T-helper 1 cell treated with Interleukin-12 subunit alpha and Interleukin-12 subunit beta and Interleukin-4 antibody, amounts not matched to agents 30 μg/mL and 1 μg/mL, for 36 hours (primary cell): ENCODE data around the gene PDE9A.

ENCODE experiments used
- H3K27ac Mint-ChIP-seq: one replicate; pipeline ENCODE4 v1.8.0; 2021; ENCODE audit warnings: mild to moderate bottlenecking, mixed read lengths
- H3K27me3 Mint-ChIP-seq: one replicate; pipeline ENCODE4 v1.8.0; 2021; ENCODE audit warnings: low read depth, mixed read lengths
- H3K36me3 Mint-ChIP-seq: one replicate; pipeline ENCODE4 v1.8.0; 2021; ENCODE audit warnings: low read depth, mixed read lengths
- H3K4me1 Mint-ChIP-seq: one replicate; pipeline ENCODE4 v1.8.0; 2021; ENCODE audit warnings: low read depth, mixed read lengths
- H3K4me3 Mint-ChIP-seq: one replicate; pipeline ENCODE4 v1.8.0; 2021; ENCODE audit warnings: mild to moderate bottlenecking, moderate library complexity, mixed read lengths
- H3K9me3 Mint-ChIP-seq: one replicate; pipeline ENCODE4 v1.8.0; 2021; ENCODE audit warnings: mixed read lengths

PDE9A gene

DNA sequence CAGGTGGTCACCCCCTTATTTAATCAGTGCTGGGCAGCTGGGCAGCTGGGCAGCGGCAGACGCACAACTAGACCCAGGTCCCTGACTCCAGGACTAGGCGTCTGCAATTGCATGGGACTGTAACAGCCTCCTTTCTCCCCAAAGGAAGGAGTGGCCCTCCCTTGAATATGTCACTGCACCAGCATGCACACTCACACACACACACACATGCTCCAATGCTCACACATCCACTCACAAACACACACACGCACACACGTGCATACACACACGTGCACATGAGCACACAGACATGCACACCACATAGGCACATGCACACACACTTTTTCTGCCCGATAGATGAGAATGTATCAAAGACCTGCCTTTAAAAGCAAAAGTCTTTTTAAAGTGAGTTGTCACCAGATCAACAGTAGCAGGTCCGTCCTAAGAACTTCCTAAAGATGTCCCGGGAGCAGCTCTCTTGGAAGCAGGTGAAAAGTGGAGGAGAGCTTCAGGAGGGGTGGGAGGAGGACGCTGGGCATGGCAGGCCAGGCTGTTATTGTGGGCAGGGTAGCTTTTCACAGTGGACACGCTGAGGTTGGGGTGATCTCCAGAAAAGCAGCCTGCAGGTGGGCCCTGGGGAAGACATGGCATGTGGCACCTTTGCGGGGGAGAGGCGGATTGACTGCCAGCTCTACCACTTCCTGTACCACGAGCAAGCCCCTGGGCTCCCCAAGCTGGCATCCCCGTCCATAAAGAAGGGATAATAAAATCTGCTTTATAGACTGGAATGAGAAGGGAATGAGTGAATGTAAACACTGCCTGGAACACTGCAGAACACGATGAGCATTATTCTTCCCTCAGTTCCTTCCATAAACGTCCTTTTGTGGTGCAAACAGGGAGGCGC lies 1.7 kb downstream of the PDE9A start:
- Mint-ChIP-seq H3K36me3 (no peaks in the 10 kb centered on the region), H3K27ac (no peak overlapping the region), H3K27me3 (peaks cover 45% of the 10 kb centered on the region), H3K9me3 (no peaks in the 10 kb centered on the region), H3K4me3 (peak overlapping the region; percentile 53), H3K4me1 (peaks cover 12% of the 10 kb centered on the region)

DNA sequence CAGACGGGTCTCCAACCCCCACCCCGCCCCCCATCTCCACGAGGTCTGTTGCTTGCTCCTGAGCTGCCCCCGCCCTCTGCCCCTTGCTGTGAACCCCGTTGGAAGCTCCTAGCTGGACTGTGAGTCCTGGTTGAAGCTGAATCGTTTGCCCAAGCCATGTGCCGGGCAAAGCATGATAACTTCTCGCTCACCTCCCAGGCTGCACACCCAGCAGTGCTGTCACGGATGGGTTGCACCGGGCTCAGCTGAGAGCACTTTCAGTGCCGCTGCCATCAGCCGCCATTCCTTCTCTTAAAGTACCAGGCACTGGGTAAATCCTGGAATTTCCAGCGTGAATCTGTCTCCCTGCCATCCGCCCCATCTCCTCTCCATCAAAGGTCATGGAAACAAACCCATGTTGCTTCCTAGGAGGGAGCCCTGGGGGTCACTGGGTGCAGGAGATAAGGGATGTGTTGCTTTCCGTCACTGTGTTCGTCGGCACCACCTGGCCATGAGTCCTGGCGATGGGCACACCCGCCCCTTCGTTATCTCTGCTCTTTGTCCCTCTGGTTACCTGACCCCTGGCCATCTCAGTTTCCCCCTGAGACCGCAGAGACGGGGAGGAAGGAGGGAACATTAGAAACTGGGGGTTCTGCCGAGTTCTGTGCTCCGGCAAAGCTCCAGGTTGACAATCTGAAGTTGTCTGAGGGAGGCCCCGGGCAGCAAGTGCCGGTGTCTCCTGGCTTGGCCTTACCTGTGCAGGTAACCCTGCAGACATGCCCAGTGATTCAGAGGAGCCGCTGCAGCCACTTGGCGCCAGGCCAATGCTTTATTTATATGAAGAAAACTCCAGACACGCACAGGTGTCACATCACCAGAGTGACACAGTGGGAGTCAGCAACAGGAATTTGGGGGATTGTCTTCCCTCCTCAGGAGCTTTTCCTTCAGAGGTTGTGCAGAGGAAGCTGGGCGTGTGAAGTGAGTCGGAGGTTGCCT lies 2.7 kb downstream of the PDE9A start:
- peaks cover 42% of the 10 kb centered on the region for H3K27me3 Mint-ChIP-seq
- H3K4me3 Mint-ChIP-seq: no peak overlapping the region
- H3K27ac Mint-ChIP-seq: no peak overlapping the region

DNA sequence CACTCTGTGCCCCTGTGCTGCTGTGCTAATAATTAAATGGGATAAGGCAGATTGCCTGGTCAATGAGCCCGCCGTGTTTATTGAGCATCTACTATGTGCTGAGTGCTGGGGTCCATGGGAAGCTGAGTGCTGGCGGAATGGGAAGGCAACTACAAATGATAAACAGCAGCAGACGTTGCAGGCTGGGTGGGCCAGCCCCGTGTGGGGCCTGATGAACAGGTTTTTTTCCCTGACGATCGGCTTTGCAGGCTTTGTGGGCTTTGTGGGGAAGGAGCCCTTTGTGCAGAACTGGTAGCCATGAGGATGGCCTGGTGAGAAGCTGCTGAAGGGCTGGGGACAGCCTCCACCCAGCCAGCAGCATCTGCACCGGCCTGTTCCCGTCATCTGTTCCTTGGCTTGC lies 3.5 kb downstream of the PDE9A start:
- H3K4me3 Mint-ChIP-seq: no peak overlapping the region
- H3K9me3 Mint-ChIP-seq: no peaks in the 10 kb centered on the region
- peaks cover 35% of the 10 kb centered on the region for H3K27me3 Mint-ChIP-seq
- H3K27ac Mint-ChIP-seq: no peak overlapping the region
- H3K4me1 Mint-ChIP-seq: peaks cover 12% of the 10 kb centered on the region
- no peaks in the 10 kb centered on the region for H3K36me3 Mint-ChIP-seq

More for the DNA sequence above, 2.7 kb downstream of the PDE9A start:
- Mint-ChIP-seq H3K4me1 (peaks cover 12% of the 10 kb centered on the region), H3K9me3 (no peaks in the 10 kb centered on the region), H3K36me3 (no peaks in the 10 kb centered on the region)

DNA sequence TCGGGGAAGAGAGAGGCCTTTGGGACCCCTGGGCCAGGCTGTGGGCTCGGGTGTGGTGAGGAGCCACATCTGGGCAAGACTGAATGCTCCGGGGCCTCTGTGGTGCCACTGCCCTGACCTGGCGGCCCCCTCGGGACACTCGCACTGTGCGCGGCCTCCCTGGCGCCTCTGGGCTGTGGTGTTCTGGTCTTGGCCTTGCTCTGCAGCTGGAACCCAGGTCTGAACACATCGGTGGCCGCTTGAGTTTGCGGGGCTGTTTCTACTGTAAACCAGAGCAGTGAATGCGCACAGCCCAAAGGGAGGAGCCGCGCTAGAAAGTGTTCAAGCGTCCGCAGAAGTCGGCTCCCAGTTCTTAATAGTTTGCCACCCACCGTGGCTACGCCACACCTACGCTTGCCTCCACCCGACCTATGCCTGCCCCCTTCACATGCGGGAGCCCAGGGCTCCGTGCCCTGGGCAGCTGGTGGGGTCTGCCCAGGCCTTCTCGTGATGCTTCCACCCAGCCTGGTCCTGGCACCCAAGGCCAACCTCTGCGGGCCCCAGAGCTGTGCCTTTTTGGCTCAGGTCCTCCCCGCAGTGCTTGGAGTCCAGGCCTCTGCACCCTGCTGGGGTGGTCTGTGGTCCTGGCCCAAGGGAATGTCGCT lies 4.4 kb downstream of the PDE9A start:
- Mint-ChIP-seq H3K4me3 (no peak overlapping the region), H3K27me3 (peaks cover 26% of the 10 kb centered on the region), H3K36me3 (no peaks in the 10 kb centered on the region), H3K9me3 (no peaks in the 10 kb centered on the region), H3K4me1 (peaks cover 12% of the 10 kb centered on the region), H3K27ac (no peak overlapping the region)

DNA sequence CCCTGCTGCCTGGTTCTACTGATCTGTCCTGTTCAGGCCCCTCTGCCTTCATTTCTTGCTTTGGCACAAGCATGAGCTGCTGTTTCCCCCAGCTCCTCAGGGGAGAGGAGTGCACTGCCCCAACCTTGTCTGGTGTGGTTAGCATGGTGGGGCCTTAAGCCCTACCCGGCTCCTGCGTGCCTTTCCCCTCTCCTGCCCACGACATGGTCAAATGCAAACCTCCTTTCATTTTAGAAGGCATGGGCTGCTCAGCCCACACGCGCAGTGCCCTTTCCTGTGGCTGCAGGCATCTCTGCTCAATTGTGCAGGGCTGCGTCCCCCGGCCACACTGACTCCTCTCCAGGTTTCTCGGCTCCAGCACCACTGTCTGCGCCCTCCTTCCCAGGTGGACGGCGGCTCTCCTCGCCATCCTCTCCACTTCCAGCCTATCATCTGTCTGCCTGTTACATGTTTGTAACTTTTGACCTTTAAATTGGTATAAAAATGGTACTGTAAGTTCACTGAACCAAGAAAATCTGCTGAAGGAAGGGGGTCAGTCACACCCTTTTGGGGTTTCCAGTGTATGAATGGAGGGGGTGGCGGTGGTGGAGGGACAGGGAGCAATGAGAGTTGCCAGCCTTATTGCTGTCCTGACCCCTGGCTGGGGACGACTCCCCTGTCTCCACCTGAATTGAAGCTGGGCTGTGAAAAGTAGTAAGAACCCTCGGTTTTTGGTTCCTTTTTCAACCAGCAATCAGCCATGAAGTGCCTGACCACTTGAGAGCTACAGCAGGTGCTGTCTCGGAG lies 5.1 kb downstream of the PDE9A start:
- Mint-ChIP-seq H3K4me1 (peaks cover 10% of the 10 kb centered on the region), H3K27me3 (peaks cover 22% of the 10 kb centered on the region), H3K9me3 (no peaks in the 10 kb centered on the region), H3K36me3 (no peaks in the 10 kb centered on the region), H3K4me3 (no peak overlapping the region), H3K27ac (no peak overlapping the region)

DNA sequence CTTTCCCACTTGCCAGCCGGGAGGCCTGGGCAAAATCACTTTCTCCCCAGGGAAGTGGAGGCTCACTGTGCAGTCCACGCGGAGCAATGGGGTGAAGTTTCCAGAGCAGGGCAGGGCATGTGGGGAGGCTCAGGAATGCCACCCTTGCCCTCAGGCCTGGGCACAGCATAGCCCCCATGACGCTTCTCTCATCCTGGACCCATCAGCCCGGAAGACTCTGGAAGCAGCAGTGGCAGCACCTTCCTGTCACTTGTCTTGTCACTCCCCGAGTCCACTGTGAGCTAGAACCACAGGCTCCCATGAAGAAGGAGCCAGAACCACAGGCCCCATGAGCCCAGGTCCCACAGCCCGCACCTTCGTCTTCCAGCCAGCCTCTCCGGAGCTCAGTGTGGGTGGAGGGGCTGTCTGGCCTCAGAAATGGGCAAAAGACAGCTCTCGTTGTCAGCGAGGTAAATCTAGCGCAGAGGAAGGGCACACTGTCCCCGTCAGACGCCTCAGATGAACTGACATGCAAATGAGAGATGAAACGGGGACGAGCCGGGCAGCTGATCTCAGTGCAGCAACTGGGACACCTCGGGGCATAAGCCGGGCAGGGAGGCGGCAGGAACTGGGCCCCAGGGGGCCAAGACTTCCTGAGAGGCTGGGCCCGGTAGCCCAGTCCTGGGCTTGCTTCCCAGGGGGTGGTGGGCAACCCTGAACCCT lies 6.1 kb downstream of the PDE9A start:
- H3K9me3 Mint-ChIP-seq: no peaks in the 10 kb centered on the region
- H3K4me1 Mint-ChIP-seq: peaks cover 9% of the 10 kb centered on the region
- H3K4me3 Mint-ChIP-seq: no peak overlapping the region
- peaks cover 20% of the 10 kb centered on the region for H3K27me3 Mint-ChIP-seq
- no peaks in the 10 kb centered on the region for H3K36me3 Mint-ChIP-seq
- H3K27ac Mint-ChIP-seq: no peak overlapping the region

DNA sequence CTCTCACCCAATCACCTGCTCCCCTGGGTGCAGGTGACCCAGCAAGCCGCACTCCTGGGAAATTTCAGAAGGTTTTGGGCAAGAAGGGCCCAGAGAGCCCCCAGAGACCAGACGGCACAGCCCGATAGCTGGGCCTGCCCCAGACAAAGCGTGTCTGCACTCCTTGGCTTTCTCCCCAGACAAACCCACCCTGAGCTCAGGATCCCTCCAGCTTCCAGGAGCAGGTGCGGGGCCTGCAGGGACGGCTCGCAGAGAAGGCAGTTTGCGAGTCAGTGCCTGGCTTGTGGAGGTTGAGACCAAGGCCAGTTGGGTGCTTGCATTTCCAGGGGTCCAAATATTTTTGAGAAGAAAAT lies 6.7 kb downstream of the PDE9A start:
- Mint-ChIP-seq H3K4me1 (peaks cover 8% of the 10 kb centered on the region), H3K27ac (no peak overlapping the region), H3K4me3 (no peak overlapping the region), H3K27me3 (peaks cover 15% of the 10 kb centered on the region), H3K36me3 (peaks cover 2% of the 10 kb centered on the region), H3K9me3 (no peaks in the 10 kb centered on the region)

DNA sequence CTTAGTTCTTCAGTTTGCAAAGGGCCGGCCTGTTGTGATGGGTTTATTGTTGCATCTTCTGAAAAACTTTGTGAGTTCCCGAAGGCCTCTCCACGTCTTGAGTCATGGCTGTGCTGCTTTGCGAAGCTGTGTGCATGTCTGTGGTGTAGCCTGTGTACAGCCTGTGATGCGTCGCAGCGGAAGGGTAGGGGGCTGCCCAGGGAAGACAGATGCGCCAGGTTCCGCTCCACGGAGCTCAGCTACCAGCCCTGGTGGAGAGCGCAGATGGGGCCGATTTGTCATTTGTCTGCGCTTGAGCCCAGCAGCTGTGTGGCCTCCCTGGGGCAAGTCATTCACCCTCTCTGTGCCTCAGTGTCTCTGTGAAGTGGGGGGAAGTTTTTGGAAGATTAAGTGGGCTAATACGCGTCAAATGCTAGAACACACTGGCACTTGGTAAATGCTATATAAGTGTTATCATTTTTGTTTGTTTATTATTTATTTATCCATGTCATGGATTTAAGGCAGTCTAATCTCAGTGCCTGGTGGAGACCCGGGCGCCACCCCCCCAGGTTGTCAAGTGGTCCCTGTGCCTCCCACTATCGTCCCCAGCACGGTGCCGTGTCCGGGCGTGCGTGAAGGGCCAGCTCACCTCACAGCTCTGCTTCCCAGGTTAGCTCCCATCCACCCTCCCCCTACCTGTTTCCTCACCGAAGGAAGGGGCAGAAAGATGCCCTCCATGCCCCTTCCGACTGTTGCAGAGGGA lies 8.4 kb downstream of the PDE9A start:
- peaks cover 7% of the 10 kb centered on the region for H3K4me1 Mint-ChIP-seq
- no peak overlapping the region for H3K27ac Mint-ChIP-seq
- no peak overlapping the region for H3K4me3 Mint-ChIP-seq
- H3K27me3 Mint-ChIP-seq: peaks cover 6% of the 10 kb centered on the region
- no peaks in the 10 kb centered on the region for H3K9me3 Mint-ChIP-seq
- peaks cover 2% of the 10 kb centered on the region for H3K36me3 Mint-ChIP-seq

DNA sequence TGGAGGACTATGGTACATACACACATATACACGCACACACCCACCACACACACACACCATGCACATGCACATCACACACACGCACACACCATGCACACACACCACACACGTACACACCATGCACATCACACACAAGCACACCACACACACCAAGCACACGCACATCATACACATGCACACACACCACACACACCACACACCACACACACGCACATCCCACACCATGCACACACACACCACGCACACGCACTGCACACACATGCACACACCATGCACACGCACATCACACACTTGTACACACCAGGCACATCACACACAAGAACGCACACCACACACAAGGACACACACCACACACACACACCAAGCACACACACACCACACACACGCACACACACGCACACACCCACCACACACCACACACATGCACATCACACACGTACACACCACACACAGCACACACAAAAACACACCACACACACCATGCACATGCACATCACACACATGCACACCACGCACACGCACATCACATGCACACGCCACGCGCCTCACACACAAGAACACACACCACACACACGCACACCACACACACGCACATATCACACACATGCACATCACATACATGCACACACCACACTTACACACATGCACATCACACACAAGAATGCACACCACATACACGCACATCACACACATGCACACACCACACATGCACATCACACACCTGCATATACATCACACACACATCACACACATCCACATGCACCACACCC lies 9.2 kb downstream of the PDE9A start:
- Mint-ChIP-seq H3K27ac (no peak overlapping the region), H3K4me1 (peaks cover 7% of the 10 kb centered on the region), H3K36me3 (peaks cover 2% of the 10 kb centered on the region), H3K9me3 (no peaks in the 10 kb centered on the region), H3K4me3 (no peak overlapping the region), H3K27me3 (peaks cover 6% of the 10 kb centered on the region)

DNA sequence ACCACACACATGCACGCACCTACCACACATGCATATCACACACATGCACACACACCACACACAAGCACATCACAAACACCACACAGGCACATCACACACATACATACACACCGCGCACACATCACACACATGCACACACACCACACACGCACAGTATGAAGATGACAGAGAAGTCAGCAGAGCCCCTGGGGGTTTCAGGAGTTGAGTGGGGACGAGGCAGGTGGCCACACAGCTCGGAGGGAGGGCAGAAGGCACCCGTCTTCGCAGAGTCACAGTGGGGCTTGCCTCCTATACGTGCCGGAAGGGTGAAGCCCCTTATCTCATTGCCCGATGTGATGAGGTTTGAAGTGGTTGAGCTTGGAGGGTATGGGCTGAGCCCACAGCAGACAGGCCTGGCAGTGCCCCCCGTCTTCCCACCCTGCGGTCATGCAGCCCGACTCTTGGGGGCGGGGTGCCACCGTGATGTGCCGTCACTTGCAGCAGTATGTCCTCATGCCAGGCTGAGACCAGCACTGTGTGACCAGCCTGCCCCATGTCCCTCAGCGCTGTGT lies 9.9 kb downstream of the PDE9A start:
- H3K36me3 Mint-ChIP-seq: peaks cover 2% of the 10 kb centered on the region

DNA sequence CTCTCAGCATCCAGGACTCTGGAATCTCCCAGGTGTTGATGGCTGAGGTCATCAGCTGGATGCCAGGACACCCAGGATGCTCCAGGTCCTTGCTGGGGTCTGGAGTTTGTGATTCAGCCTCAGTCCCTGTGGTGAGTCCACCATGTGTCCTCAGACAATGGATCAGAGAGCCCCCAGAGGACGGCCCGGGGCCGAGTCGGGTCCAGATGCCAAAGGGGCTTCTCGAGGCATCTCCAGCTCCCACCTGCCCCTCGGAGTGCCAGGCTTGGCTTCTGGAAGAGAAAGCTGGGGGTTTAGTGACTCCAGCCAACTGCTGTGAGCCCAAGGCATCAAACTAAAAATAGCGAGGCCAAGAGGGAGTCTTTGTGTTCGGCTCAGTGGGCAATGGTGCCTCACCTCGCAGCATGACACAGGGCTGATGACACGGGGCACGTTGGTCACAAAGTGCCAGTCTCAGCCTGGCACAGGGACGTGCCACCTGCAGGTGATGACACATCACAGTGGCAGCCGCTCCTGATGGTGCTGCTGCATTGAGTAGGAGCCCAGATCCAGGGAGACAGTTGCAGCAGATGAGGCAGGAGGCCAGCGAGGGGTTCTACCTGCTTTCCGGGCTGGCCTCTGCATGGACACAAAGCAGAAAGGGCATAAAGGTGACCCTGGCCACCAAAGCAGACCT lies 10.6 kb downstream of the PDE9A start:
- H3K27ac Mint-ChIP-seq: no peak overlapping the region
- peaks cover 2% of the 10 kb centered on the region for H3K36me3 Mint-ChIP-seq
- H3K9me3 Mint-ChIP-seq: no peaks in the 10 kb centered on the region
- no peak overlapping the region for H3K4me3 Mint-ChIP-seq
- no peaks in the 10 kb centered on the region for H3K27me3 Mint-ChIP-seq
- H3K4me1 Mint-ChIP-seq: peaks cover 4% of the 10 kb centered on the region

More for the DNA sequence above, 9.9 kb downstream of the PDE9A start:
- Mint-ChIP-seq H3K4me3 (no peak overlapping the region), H3K27me3 (peaks cover 4% of the 10 kb centered on the region), H3K9me3 (no peaks in the 10 kb centered on the region), H3K4me1 (peaks cover 6% of the 10 kb centered on the region), H3K27ac (no peak overlapping the region)

DNA sequence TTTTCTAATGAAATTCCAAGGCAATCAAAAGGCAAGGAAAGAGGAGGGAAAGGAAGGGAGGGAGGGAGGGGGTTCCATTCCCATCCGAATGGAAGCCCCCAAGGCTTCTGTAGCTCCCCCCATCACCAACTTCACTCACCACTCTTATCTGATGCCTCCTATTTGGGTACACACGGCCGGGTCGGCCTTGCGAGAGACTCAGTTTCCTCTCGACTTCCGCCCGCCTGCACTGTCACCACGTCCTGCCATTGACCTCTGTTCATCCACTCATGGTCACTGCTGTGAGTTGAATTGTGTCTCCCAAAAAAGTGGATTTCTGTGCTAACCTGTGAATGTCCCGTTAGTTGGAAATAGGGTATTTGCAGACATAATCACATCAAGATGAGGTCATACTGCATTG lies 11.2 kb downstream of the PDE9A start:
- Mint-ChIP-seq H3K27ac (no peak overlapping the region), H3K4me1 (peaks cover 4% of the 10 kb centered on the region), H3K9me3 (no peaks in the 10 kb centered on the region), H3K36me3 (peaks cover 2% of the 10 kb centered on the region), H3K27me3 (no peaks in the 10 kb centered on the region), H3K4me3 (no peak overlapping the region)
